ENCODE results near the gene KRT80. TPM values are rescaled to one million over a fixed set of nuclear protein-coding genes. Genes with fewer than 3 reads are reported as not detected.

KRT80 gene
- total RNA-seq, 3 donors from 2014 or later = 0.06 TPM; not detected in 2

DNA sequence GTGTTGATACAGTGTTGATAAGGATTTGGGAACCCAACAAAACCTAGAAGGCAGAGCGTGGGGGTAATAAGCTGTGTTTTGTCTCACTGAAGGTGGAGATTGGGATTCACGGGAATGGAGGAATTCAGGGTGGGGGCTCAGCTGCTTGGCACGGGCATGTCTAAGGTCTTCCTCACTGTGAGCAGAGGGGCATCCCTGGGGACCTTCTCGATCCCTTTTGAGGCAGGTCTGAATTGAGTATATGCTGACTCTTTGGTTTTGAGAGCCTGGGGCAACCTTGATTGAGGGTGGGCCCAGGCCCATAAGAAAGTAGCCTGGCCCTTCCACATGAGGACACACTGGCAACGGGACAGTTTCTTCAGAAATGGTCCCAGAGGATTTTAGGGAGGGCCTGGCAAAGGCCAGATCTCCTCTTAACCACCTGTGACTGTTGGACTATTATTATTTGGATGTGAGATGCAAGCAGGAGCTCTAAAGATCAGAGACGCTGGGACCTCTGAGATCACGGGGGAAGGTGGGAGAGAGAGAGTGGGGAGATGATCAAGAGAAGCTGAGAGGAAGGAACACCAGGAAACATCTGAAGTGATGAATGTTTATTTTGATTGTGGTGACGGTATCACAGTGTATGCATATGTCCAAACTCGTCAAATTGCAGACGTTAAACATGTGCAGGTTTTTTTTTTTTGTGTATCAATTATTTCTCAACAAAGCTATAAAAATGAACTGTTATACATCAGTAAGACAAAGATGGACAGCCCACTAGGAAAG lies 63.9 kb downstream of the KRT80 start:
- intact Hi-C loops (cut with DNase I, micrococcal nuclease) = no loop called here
- H3K4me3 ChIP-seq = no peak overlapping the region
- TF ChIP-seq, protein P1, sequence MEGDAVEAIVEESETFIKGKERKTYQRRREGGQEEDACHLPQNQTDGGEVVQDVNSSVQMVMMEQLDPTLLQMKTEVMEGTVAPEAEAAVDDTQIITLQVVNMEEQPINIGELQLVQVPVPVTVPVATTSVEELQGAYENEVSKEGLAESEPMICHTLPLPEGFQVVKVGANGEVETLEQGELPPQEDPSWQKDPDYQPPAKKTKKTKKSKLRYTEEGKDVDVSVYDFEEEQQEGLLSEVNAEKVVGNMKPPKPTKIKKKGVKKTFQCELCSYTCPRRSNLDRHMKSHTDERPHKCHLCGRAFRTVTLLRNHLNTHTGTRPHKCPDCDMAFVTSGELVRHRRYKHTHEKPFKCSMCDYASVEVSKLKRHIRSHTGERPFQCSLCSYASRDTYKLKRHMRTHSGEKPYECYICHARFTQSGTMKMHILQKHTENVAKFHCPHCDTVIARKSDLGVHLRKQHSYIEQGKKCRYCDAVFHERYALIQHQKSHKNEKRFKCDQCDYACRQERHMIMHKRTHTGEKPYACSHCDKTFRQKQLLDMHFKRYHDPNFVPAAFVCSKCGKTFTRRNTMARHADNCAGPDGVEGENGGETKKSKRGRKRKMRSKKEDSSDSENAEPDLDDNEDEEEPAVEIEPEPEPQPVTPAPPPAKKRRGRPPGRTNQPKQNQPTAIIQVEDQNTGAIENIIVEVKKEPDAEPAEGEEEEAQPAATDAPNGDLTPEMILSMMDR (IDR thresholded peaks at IDR 0.05) = no peak
- no peaks in the 10 kb centered on the region for H3K4me1 ChIP-seq (ENCODE audit: low read depth)
- H3K36me3 ChIP-seq (ENCODE audit: low read depth) = no peaks in the 10 kb centered on the region
- no peaks in the 10 kb centered on the region for H3K9me3 ChIP-seq
- DNase-seq (no peak), ATAC-seq (no peak)

DNA sequence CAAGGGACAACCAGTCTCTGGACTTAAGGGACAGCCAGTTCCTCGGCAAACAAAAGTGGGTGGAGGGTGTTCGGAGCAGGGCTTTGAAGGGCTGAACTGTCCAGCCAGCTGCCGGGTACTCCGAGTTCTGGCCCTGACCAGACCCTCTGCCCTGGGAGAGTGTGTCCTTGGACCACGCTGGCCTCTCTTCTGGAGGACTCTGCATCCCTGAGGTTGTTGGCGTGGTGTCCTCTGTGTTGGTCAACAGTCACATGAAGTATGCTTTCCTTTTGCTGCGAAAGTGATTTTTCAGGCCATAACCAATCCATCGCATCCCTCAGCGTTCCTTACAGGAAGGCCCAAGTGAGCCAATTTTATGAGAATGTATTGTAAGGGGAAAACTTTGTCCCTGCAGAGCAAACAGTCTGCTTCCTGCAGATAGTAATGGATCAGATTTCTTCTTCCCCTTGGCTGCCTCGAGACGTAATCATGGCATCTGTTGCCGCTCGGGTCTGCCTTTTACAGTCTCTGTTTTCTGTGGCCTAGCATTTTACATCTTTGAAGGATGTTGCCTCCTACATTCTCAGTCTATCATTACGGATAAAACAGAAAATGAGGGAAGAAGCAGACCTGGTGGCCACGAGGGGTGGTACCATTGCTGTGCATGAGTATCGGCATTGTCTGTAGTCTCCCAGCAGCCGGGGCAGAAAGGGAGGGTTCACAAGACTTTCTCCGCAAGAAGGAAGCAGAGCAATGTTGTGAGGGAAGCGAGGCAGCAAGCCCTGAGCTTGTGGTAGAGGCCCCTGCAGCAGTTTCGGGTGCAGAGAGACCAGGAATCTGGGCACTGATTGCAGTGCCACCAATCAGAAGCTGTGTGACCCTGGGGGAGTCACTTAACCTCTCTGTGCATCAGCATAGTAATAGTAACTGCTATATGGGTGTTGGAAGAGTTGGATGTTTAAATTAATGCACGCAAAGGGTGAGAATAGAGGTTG lies 64.9 kb downstream of the KRT80 start:
- Histone ChIP-seq H3K36me3 (ENCODE audit: low read depth) (no peaks in the 10 kb centered on the region), H3K4me1 (ENCODE audit: low read depth) (no peaks in the 10 kb centered on the region), H3K4me3 (no peak overlapping the region), H3K9me3 (no peaks in the 10 kb centered on the region)
- intact Hi-C loops (cut with DNase I, micrococcal nuclease) = no loop called here
- TF ChIP-seq, protein P1 (IDR thresholded peaks at IDR 0.05) = no peak
- no peak for DNase-seq
- no peak for ATAC-seq

DNA sequence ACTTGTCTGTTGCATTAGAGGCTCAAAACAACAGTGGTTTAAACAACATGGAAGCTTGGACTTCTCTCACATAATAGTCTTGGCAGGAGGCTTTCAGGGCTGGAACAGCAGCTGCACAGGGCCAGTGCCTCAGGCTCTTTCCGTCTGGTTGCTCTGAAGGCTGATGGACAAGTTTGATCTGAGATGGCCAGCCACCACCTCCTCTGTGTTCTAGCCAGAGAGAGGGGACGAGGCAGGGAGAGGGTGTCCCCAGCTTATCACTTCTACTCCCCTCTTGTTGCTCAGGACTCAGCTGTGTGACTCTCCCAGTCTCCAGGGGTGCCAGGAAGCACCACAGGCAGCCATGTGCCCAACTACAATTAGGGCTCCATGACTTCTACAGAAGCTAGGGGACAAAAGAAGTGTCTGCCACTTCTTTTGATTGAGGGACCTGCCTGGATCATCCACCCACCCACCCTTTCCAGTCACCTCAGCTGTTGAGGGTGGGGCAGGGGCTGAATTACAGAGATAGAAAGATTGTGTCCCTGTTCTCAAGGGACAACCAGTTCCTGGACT lies 65.7 kb downstream of the KRT80 start:
- intact Hi-C loops (cut with DNase I, micrococcal nuclease) = no loop called here
- H3K36me3 ChIP-seq (ENCODE audit: low read depth) = no peaks in the 10 kb centered on the region
- TF ChIP-seq, protein P1 (IDR thresholded peaks at IDR 0.05) = no peak
- no peak for DNase-seq
- ATAC-seq = no peak
- no peak overlapping the region for H3K4me3 ChIP-seq
- no peaks in the 10 kb centered on the region for H3K4me1 ChIP-seq (ENCODE audit: low read depth)
- no peaks in the 10 kb centered on the region for H3K9me3 ChIP-seq

DNA sequence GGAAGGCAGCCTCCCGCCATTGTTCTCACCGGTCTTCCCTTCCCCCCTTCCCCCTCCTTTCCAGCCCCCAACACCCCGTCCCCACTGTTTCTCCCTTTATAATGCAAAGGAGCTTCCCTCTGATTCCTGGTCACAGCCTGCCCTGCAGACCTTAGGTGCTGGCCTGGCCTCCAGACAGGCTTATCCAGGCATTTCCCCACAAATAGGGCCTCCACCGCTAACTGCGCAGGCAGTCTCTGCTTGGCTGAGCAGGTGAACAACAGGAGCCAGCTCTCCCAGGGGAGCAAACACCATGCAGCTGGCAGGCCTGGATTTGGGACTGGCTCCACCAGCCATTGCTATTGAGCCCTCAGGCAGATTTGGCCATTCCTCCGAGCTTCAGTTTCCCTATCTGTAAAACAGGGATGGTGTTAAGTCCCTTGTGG lies 66.3 kb downstream of the KRT80 start:
- Histone ChIP-seq H3K36me3 (ENCODE audit: low read depth) (no peaks in the 10 kb centered on the region), H3K4me1 (ENCODE audit: low read depth) (no peaks in the 10 kb centered on the region), H3K9me3 (no peaks in the 10 kb centered on the region), H3K4me3 (no peak overlapping the region)
- ATAC-seq (no peak), DNase-seq (no peak)
- intact Hi-C loops (cut with DNase I, micrococcal nuclease) = no loop called here
- TF ChIP-seq, protein P1 (IDR thresholded peaks at IDR 0.05) = no peak

DNA sequence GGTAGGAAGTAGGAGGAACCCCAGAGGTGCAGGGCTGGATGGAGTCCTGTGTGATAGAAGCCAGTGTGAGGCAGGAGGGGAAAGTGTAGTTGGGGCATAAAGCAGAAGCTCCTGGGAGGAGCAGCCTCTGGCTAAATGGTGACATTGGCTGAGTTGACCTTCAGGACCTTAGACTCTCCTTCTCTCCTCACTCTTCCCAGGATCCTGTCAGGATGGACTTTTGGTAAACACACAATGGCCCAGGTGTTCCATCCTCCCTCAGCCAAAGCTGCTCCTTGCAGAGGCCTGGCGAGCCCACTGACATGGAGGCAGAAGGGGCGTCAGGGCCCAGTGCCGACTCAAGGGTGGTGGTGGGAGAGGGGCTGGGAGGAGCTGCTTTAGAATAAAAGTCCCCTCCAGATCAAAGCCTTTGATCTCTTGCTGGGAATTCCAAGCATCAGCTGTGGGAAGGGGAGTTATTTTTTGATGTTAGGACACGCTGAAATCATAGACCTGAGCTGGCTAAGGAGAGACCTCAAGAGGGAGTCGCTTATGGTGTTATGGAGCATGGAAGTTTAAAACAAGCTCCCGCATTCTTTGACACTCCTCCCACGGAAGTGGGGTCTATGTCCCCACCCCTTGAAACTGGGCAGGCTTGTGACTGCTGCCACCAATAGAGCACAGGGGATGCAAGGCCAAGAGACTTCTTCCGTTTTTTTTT lies 68.2 kb downstream of the KRT80 start:
- intact Hi-C loops (cut with DNase I, micrococcal nuclease) = no loop called here
- ATAC-seq = no peak
- Histone ChIP-seq H3K36me3 (ENCODE audit: low read depth) (no peaks in the 10 kb centered on the region), H3K9me3 (no peaks in the 10 kb centered on the region), H3K4me1 (ENCODE audit: low read depth) (peaks cover 5% of the 10 kb centered on the region), H3K4me3 (no peak overlapping the region)
- no peak for DNase-seq
- TF ChIP-seq, protein P1 (IDR thresholded peaks at IDR 0.05) = no peak
